Measurements from ENCODE around the gene GALK2.

The GALK2 gene

GRCh38 chr15:49366496-49366895 lies 196.4 kb downstream of the GALK2 start:
- DNase-seq = no peak

- no peak for DNase-seq
Measured at GRCh38 chr15:49370782-49371181, 200.7 kb downstream of the GALK2 start.

GRCh38 chr15:49372366-49372765 lies 202.3 kb downstream of the GALK2 start:
- no peak for DNase-seq

- no peak for DNase-seq
Measured at GRCh38 chr15:49379996-49380395, 209.9 kb downstream of the GALK2 start.

- no peak for DNase-seq
Measured at GRCh38 chr15:49380912-49381311, 210.9 kb downstream of the GALK2 start.

Data from DMS79 (cell line).